ENCODE data around the gene UBN1.

UBN1 gene

DNA sequence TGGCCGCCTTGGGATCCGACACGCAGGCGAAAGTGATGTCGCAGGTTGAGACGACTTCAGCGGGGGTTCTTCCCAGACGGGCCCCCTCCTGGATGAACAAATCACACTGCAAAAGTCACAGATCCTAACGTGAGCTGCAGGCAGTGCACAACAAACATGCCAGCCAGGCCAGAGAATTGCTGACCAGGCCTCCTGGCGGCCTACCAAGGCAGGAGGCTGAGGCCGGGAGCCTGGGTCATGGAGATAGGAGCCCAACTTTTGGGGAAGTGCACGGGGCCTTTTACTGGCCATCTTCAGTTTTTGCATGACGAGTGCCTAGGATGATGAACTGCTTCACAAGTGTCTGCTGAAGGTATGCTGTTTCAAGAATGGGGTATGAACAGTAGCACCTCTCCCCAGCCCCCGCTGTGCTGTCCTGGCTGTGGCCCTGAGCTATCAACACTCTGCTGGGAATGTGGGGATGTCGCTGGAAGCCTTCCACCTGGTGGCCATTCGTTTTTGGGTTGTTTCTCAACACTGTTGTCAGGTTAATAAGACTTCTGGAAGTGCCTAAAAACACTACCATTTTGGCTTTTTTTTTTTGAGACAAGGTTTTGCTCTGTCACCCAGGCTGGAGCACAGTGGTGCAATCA lies 32.6 kb upstream of the UBN1 start:
- no peak for DNase-seq (ENCODE audit: low read depth in 2 of 2)

DNA sequence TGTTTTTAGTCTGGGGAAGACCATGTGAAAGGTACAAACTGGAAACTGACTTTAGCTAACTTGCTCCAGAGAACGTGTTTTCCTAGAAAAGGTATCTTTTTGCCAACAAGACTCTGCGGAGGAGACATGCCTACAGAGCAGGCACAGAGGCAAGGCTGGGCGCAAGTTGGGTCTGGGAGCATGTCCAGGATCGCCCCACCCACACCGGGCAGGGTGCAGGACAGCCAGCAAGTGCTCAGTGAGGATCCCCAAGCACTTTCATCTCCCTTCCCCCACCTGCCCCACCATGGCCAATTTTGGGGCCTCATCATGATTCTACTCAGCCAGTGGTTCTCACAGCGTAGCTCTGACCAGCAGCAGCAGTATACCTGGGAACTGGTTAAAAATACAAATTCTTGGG lies 26.6 kb upstream of the UBN1 start:
- no peak for DNase-seq (ENCODE audit: low read depth in 2 of 2)

DNA sequence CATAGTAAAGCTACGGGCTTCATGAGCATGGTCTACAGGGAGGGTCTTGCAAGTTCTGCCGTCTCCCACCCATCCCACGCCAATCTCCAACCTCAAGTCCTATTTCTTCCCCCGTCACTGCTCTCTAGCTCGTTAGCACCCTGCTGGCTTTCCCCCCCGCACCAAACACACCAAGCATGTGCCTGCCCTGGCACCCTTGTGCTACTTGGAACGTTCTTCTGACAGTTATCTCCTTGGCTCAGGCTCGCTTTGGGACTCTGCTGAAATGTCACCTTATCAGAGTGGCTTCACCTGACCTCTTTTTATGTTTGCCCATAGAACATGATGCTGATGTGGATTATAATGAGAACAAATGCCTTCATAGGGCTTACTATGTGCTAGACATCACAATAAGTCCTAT lies 22.1 kb upstream of the UBN1 start:
- DNase-seq (ENCODE audit: low read depth in 2 of 2), result no peak

DNA sequence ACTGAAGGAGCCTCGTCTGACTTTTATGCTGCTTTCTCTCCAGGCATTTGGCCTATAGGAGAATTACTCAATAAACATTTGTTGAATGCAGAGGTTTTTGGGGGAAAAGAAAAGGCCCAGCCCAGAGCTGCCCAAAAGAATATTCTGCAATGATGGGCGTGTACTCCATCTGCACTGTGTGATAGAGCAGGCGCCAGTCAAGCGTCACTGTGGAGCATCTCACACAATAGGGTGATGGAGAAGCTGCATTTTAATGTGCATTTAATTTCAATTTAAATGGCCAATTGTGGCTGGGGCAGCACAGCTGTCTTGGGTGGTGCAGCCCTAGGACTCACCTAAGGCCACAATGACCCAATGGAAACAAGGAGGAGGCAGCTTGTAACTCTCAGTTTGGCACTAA lies 20.8 kb upstream of the UBN1 start:
- no peak for DNase-seq (ENCODE audit: low read depth in 2 of 2)

DNA sequence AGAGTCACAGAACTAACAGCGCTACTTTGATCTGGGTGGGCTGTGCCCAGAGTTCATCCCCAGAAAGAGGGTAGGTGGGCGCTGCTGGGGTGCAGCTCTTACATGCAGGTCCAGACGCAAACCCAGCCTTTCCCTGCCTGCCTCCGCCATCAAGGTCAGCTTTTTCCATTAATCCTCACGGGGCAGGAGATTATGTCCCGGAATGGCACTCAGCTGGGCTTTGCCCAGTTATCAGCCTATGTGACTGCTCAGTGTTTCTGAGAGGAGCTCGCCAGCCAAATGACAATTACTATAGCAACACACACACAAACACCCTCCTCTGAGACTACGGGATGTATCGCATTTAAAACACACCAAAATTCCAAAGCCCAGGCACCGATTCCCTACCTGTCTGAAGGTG lies 20.3 kb upstream of the UBN1 start:
- DNase-seq (ENCODE audit: low read depth in 2 of 2), result no peak

DNA sequence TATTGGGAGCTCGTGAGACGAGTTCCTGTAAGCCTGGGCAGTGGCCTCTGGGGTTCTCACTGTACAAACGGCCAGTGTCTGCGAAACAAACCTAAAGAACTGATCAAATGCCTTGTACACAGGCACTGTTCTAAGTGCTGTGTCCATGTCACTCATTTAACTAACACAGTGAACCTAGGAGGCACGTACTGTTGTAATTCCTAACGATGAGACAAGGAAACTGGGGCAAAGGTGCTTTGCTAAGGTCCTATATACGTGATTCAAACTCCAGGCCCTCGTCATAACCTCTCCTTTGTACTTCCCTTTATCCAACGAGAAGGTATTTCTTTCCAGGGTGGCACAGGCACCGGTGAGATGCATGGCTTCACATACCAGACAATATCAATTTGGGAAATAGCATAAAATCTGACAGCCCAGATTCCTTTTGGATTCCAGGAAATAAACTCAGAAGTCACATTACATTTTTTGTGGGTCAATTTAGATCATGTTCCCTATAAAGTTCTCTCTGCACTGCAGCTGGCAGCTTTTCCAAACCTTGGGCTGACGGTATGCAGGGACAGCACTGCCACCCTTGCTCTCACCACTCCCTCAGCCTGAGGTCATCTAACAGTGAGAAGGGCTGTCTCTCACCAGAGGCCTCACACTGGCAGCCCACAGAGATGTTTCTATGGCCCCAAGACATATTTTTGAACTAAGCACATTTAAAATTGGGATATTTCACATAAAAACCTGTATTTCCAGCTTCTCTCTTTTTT lies 18.5 kb upstream of the UBN1 start:
- no peak for DNase-seq (ENCODE audit: low read depth in 2 of 2)

DNA sequence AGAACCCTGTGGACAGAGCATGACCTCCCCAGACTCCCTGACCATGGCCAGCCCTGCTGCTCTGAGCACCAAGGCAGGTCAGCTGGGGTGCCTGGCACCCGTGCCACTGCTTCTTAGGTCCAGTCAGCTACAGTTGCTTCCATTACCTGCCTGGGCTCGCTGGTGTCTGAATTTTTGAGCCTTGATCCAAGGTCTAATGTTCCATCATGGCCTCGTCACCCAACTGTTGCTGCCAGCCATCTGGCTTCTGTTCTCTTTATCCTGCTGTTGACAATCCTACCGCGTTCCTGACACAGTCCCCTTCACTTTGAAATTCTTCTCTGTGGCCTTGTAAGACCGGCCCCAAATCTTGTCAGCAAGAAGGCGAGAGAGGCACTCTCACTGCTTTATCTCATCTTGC lies 16.9 kb upstream of the UBN1 start:
- DNase-seq (ENCODE audit: low read depth in 2 of 2), result no peak

DNA sequence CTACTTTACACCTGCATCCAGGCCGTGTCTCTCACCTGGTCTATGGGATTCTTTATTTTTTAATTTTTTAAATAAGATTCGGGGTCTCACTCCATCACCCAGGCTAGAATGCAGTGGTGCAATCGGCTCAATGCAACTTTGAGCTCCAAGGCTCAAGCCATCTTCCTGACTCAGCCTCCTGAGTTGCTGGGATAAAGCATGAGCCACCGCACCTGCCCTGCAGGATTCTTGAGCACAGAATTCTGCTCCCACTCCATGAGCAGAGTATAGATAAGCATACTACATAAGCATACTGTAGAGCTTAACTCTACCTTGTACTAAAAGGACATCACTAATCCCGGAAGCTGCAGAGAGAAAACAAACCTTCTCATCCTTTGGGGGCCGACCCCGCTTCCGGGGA lies 15.7 kb upstream of the UBN1 start:
- no peak for DNase-seq (ENCODE audit: low read depth in 2 of 2)

DNA sequence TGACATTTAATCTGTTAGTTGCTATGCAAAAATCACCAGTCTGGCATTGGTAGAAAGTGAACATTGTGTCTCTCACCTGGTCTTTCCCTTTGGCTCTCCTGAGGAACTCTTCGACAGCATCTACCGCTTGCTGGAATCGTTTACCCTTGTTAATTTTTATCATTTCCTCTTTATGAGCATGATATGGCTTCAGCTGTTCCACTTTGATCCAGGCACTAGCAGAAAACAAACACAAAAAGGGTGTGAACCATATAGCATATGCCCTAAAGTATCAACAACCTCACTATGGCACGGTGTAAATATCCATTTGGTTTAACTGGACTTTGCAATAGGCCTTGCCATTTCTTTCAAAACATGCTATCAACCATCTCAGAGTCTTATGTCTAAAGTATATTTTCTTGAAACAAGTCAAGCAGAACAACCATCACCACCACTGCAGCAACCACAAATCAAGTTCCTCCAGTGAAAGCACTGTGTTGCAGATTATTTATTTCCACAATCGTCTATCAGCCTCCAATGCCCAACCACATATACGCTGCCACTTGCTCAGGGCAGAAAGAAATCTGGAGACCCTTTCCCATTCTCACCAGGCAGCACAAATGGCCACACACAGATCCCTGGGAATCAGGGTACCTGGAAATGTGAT lies 14.5 kb upstream of the UBN1 start:
- DNase-seq (ENCODE audit: low read depth in 2 of 2), result no peak

DNA sequence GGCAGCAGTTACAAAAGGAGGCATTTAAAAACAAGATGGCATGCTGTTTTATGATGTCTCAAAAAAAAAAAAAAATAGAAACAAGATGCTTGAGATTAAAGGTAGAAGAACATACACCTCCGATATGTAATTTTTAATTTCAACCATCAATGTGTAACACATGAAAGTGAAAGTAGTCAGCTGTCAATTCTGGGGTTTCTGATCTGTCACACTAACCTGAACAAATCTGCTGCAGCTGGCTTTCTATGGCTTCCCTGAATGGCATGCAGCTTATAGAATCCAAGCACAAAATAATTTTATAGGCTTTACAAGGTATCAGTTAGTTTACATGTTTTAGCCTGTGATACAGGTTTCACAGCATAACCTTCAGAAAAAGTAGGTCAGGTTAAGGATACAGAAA lies 13.7 kb upstream of the UBN1 start:
- no peak for DNase-seq (ENCODE audit: low read depth in 2 of 2)

DNA sequence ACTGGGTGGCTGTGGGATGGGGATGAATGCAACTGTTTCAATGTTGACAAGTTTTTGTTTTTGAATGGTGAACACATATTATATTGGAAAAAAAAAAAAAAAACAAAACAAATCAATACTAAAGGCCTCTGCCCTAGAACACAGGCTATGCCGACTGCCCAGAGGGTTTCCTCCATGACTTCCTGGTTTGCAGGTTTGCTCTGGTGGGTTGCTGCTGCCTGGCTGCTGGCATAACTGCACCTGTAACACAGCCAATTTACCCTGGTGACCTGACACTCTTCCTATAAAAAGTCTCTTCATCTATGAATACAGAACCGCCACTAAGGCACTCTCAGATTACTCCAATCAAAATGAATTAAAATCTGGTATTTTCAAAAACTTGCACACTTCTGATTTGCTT lies 10.6 kb upstream of the UBN1 start:
- DNase-seq (ENCODE audit: low read depth in 2 of 2), result no peak

DNA sequence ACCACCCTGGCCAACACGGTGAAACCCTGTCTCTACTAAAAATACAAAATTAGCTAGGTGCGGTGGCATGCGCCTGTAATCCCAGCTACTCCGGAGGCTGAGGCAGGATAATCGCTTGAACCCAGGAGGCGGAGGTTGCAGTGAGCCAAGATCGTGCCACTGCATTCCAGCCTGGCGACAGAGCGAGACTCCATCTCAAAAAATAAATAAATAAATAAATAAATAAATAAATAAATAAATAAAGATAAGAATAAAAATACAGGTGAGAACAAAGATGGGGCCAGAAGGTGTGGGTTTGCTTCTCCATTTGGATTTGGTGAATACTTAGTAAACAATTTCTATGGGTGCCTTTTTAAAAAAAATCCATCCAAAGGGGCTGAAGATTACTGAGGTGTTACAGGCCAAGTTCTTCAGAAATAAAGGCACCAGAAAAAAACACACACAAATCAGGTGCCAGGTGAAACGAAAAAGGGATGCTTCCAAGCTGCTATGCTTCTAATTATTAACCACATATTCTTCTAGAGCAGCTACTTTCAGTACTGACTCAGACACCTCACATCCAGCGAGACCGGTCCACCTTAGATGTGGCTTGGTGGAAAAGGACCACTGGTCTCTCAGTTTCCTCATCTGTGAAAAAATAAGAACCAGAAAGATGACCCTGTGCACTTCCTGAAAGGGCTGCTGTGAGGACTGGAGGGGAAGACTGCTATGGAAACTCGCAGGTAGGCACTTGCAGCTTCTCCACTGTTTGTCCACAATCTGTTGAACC lies 9.4 kb upstream of the UBN1 start:
- DNase-seq (ENCODE audit: low read depth in 2 of 2), result no peak

DNA sequence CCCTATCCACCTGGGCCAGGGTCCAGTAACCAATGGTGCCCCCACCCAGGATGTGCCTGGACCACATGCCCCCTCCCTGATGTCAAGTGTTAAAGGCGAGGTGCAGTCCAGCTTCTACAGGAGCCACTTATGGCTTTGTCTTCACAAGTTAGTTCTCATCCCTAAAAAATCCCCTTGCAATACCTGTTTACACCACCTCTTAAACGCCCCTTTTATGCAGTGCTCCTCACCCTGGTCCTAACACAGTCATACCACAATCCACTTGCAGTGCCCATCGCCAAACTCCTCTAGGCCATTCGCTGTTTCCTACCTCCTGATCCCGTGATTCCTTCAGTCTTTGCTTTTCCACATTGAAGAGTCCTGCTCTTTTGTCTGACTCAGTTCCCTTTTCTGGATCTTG lies 7.3 kb upstream of the UBN1 start:
- no peak for DNase-seq (ENCODE audit: low read depth in 2 of 2)

DNA sequence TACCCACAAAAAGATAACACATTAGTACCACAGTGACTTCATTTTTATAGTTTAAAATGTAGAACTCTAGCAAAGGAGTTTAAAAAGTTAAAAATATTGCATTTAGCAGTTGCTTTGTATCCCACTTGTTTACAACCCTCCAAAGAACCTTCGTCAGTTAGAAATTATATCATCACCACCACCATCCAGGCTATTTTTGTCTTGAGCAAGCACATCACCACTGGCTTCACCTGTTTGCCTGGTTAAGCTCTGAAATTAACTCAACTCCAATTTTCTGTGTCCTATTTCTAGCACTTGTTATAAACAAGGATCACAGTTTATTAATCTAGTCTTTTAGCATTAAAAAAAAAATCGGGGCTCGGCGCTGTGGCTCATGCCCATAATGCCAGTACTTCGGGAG lies 6.3 kb upstream of the UBN1 start:
- no peak for DNase-seq (ENCODE audit: low read depth in 2 of 2)

DNA sequence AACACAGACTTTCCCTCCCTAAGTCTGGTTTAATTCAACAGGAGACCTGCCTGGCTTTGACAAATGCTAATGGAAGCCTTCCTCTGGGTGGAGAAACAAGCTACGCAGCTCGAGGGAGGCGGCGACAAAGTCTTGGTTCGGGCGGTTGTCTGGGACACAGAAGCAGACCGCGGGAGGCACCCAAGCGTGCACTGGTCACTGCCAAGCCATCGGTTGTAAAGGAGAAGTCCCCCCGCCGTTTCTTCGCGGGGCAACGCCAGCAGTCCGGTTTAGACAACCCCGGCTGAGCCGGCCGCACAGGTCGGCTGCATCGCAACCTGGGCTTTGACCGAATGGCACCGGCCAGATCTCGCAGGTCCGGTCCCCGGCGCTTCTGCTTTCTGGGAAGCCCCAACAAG lies 779 bp upstream of the UBN1 start:
- DNase-seq (ENCODE audit: low read depth in 2 of 2), result no peak

DNA sequence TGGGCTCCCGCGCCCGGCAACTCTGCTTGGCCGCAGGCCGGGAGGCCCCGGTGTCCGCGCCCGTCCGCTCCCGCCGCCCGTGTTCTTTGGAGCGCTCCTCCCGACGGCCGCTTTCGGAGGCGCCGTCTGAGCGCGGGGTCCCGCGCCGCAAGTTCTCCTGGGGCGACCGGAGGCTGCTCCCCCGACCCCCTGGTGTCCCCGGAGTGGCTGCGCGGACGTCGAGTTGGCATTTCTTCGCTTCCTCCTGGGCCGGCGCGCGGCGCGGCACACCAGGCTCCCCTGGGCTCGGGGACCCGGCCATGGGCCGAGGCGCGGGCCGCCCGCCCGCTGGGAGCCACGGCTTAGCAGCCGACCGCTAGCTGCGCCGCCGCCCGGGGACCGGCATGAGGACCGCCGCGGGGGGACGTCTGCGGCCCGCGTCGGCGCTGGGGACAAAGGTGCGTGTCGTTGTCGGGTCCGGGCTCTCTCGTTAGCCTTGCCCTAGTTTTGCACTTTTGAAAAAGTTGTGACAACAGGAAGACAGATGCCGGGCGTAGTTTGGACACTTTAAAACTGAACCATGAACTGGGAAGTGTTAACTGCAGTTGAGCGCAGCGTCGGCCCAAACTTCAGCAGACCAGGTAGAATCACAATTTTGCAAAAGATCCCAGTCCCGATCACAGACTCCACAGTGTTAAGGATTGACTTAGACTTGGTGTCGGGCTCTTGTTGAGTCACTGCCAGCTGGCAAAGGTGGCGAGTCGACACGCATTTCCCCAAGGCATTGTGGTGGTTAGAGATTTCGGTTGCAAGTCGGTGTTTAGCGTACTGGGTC lies 700 bp downstream of the UBN1 start:
- DNase-seq (ENCODE audit: low read depth in 2 of 2), result no peak

DNA sequence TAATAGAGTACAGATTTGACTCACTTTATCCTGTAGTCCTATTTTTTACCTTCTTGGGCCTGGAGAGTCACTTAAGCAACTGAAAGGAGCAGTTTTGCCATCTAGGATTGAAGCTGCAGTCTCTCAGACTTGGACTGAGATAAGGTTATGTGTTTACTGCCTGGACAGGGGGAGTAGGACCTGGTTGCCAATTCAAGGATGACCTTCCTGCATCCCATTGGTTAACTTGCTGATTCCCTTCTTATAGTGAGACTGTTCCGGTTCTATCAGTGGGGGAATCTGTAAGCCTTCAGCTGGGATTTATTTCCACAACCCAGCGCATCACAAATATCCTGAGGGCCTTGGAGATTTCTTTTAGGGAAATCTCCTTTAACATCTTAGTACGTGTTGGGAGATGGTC lies 2.9 kb downstream of the UBN1 start:
- DNase-seq (ENCODE audit: low read depth in 2 of 2), result no peak

DNA sequence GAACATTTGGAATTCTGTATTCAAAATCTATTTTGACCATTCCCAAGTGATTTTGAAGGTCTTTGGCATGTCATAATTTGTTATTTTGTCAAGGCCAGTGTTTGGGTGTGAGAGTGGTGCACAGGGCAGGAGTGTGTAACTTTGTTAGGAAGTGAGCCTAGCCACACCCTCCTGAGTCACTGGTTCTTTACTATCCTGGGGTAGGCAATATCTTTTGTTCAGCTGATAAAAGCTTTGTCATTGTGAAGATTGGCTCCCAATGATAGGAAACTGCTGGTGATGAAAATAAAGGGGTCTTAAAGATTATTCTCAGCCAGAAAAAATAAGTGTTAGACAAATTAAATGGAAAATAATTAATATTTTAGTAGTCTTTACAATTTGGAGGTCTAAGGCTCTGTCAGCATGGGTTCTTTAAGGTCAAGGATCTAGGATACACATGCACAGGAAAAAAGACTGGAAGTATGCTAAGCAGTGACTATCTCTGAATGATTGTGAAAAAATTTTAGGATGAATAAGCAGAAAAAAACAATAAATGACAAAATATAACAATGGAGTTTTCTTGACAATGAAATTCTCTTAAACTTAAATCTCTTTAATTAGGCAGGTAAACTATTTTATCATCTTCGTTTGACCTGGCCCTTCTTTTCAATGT lies 5.1 kb downstream of the UBN1 start:
- DNase-seq (ENCODE audit: low read depth in 2 of 2), result no peak

DNA sequence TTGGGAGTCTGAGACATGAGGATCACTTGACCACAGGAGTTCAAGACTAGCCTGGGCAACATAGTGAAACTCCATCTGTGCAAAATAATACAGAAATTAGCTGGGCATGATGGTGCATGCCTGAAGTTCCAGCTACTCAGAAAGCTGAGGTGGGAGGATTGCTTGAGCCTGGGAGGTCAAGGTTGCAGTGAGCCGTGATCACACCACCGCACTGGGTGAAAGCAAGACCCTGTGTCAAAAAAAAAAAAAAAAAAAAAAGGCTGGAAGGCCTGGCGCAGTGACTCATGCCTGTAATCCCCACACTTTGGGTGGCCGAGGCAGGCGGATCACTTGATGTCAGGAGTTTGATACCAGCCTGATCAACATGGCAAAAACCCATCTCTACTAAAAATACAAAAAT lies 8.1 kb downstream of the UBN1 start:
- DNase-seq (ENCODE audit: low read depth in 2 of 2), result no peak

DNA sequence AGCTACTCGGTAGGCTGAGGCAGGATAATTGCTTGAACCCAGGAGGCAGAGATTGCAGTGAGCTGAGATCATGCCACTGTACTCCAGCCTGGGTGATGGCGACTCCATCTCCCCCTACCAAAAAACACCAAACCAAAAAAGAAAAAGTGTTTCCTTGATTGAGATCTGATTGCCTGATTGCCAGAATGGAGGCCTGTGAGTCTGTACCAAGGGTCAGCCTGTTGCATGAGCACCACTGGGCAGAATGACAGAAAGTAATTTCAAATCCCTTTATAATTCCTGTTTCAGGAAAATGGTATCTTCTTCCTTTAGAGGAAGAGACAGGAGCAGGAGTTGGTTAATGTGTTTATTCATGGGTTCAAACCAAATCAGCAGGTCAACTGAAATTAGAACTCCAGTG lies 8.5 kb downstream of the UBN1 start:
- no peak for DNase-seq (ENCODE audit: low read depth in 2 of 2)

DNA sequence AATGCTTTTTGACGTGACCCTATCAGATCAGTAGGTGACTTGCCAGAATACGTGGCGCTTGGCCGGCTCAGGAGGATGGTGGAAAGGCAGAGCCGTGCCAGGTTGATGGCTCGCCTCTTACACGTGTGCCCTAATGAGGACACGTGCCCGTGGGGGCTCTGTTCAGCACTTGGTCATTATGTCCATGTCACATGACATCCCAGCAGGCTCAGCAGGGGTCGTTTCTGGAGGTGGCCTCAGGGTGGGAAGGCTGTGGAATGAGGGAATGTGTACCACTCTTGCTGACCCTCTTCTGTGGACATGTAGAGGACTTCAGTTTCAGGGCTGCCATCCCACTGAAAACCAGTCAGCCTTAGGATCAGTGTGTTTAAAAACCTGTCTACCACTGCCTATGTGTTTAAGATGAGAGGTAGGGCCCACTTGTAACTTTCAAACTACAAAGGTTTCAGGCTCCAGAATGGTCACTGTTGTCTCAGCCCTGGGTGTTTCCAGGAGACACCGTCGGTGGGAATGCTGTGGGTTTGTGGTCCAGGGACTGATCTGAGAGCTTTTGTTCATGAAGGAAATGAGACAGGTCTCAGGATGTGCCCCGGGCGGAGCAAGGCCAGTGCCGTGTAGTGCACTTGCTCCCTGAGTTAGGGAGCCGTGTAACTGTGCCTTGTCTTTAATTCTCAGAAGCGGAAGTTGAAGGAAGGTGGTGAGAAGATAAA lies 12.1 kb downstream of the UBN1 start:
- DNase-seq (ENCODE audit: low read depth in 2 of 2), result no peak
